Measurements from ENCODE around the gene TOX2.

The TOX2 gene

DNA sequence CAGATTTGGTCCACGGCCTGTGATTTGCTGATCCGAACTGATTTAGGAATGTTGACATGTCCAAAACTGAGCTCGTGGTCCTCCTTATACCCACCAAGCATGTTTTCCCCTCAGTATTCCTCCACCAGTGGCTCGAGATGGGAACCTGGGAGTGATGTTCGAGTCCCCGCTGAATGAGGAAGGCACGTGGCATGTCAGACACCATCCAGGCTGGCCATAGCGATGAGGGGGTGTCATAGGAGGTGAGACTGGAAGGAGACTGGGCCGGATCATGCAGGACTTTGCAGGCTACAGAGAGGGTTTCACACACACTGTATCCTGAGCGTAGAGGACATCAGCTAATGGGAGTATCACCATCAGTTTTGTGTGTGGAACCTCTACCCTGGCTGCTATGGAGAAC, 78.2 kb downstream of the TOX2 start:
- no peaks in the 10 kb centered on the region for H3K4me1 ChIP-seq
- H3K27ac ChIP-seq = no peak overlapping the region
- no peaks in the 10 kb centered on the region for H3K79me2 ChIP-seq
- no peak overlapping the region for H2AFZ ChIP-seq
- no peak overlapping the region for H3K4me2 ChIP-seq (ENCODE audit: low read length)
- no peak overlapping the region for H3K9ac ChIP-seq
- H3K9me3 ChIP-seq (ENCODE audit: control insufficient read depth, low read length) = no peaks in the 10 kb centered on the region
- H3K4me3 ChIP-seq (ENCODE audit: low read depth, low read length) = no peak overlapping the region
- TF ChIP-seq, protein P1, sequence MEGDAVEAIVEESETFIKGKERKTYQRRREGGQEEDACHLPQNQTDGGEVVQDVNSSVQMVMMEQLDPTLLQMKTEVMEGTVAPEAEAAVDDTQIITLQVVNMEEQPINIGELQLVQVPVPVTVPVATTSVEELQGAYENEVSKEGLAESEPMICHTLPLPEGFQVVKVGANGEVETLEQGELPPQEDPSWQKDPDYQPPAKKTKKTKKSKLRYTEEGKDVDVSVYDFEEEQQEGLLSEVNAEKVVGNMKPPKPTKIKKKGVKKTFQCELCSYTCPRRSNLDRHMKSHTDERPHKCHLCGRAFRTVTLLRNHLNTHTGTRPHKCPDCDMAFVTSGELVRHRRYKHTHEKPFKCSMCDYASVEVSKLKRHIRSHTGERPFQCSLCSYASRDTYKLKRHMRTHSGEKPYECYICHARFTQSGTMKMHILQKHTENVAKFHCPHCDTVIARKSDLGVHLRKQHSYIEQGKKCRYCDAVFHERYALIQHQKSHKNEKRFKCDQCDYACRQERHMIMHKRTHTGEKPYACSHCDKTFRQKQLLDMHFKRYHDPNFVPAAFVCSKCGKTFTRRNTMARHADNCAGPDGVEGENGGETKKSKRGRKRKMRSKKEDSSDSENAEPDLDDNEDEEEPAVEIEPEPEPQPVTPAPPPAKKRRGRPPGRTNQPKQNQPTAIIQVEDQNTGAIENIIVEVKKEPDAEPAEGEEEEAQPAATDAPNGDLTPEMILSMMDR (IDR thresholded peaks at IDR 0.05) = no peak
- peaks cover 4% of the 10 kb centered on the region for H3K36me3 ChIP-seq (ENCODE audit: control insufficient read depth, insufficient read depth, low read length)
- H3K27me3 ChIP-seq (ENCODE audit: control insufficient read depth, insufficient read depth, low read length) = no peaks in the 10 kb centered on the region

DNA sequence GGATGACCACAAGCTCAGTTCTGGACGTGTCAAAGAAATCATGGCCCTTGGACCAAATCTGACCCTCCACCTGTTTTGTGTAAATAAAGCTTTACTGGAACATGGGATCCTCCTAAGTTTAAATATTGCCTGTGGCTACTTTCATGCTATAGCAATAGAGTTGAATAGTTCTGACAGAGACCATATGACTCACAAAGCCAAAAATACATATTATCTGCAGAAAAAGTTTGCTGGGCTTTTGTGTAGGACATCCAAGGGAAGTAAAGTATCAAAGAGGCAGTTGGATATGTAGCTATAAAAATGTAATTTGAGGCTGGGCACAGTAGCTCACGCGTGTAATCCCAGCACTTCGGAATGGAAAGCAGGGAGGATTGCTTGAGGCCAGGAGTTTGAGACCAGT, 78.9 kb downstream of the TOX2 start:
- TF ChIP-seq, protein P1 (IDR thresholded peaks at IDR 0.05) = no peak
- H3K36me3 ChIP-seq (ENCODE audit: control insufficient read depth, insufficient read depth, low read length) = peaks cover 4% of the 10 kb centered on the region
- no peaks in the 10 kb centered on the region for H3K4me1 ChIP-seq
- H3K27me3 ChIP-seq (ENCODE audit: control insufficient read depth, insufficient read depth, low read length) = no peaks in the 10 kb centered on the region
- no peak overlapping the region for H3K27ac ChIP-seq
- H3K9me3 ChIP-seq (ENCODE audit: control insufficient read depth, low read length) = no peaks in the 10 kb centered on the region
- no peak overlapping the region for H3K4me2 ChIP-seq (ENCODE audit: low read length)
- H3K79me2 ChIP-seq = no peaks in the 10 kb centered on the region
- no peak overlapping the region for H3K4me3 ChIP-seq (ENCODE audit: low read depth, low read length)
- H2AFZ ChIP-seq = no peak overlapping the region
- H3K9ac ChIP-seq = no peak overlapping the region

DNA sequence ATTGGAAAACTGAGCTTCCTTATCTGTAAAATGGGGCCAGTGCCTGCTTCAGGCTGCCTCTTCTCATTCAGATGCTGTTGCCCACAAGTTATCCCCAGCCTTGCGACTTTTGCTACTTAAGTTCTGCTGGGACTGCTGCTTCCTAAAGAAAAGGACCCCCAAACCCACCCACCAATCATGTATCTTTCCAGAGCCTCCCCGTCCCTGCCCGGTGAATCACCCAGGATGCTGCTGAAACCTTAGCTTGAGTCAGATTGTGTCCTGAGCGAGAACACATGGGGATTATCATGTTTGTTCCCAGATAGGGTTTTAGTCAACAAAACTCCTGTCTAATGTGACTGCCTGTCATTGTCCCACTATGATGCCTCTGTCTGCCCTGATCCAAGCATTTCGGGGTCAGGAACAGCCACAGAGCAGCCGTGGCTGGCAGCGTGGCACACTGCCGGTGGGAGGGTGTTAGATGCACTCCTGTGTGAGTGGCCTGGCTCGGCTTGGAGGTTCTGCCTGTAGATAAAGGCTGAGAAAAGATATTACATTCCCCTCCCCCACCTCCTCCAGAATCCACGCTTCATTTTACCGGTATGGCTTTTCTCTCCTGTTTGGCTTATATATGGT, 79.9 kb downstream of the TOX2 start:
- TF ChIP-seq, protein P1 (IDR thresholded peaks at IDR 0.05) = no peak
- H3K4me2 ChIP-seq (ENCODE audit: low read length) = no peak overlapping the region

DNA sequence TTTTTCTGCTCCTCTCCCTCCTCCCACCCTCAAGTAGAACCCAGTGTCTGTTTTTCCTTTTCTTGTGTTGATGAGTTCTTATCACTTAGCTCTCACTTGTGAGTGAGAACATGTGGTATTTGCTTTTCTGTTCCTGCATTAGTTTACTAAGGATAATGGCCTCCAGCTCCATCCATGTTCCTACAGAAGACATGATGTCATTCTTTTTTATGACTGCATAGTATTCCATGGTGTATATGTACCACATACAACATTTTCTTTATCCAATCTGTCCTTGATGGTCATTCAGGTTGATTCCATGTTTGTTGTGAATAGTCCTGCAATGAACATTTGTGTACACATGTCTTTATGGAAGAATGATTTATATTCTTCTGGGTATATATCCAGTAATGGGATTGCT, 81.0 kb downstream of the TOX2 start:
- no peak overlapping the region for H3K27ac ChIP-seq
- H3K27me3 ChIP-seq (ENCODE audit: control insufficient read depth, insufficient read depth, low read length) = no peaks in the 10 kb centered on the region
- TF ChIP-seq, protein P1 (IDR thresholded peaks at IDR 0.05) = no peak
- H3K9me3 ChIP-seq (ENCODE audit: control insufficient read depth, low read length) = no peaks in the 10 kb centered on the region
- no peak overlapping the region for H3K4me2 ChIP-seq (ENCODE audit: low read length)
- H3K4me1 ChIP-seq = no peaks in the 10 kb centered on the region
- H3K36me3 ChIP-seq (ENCODE audit: control insufficient read depth, insufficient read depth, low read length) = no peaks in the 10 kb centered on the region
- H3K4me3 ChIP-seq (ENCODE audit: low read depth, low read length) = no peak overlapping the region
- H3K9ac ChIP-seq = no peak overlapping the region
- no peak overlapping the region for H2AFZ ChIP-seq
- no peaks in the 10 kb centered on the region for H3K79me2 ChIP-seq

More for the DNA sequence above, 79.9 kb downstream of the TOX2 start:
- Histone ChIP-seq H3K79me2 (no peaks in the 10 kb centered on the region), H3K36me3 (ENCODE audit: control insufficient read depth, insufficient read depth, low read length) (peaks cover 4% of the 10 kb centered on the region), H3K9me3 (ENCODE audit: control insufficient read depth, low read length) (no peaks in the 10 kb centered on the region), H3K27me3 (ENCODE audit: control insufficient read depth, insufficient read depth, low read length) (no peaks in the 10 kb centered on the region), H2AFZ (no peak overlapping the region), H3K9ac (no peak overlapping the region), H3K27ac (no peak overlapping the region), H3K4me1 (no peaks in the 10 kb centered on the region), H3K4me3 (ENCODE audit: low read depth, low read length) (no peak overlapping the region)

DNA sequence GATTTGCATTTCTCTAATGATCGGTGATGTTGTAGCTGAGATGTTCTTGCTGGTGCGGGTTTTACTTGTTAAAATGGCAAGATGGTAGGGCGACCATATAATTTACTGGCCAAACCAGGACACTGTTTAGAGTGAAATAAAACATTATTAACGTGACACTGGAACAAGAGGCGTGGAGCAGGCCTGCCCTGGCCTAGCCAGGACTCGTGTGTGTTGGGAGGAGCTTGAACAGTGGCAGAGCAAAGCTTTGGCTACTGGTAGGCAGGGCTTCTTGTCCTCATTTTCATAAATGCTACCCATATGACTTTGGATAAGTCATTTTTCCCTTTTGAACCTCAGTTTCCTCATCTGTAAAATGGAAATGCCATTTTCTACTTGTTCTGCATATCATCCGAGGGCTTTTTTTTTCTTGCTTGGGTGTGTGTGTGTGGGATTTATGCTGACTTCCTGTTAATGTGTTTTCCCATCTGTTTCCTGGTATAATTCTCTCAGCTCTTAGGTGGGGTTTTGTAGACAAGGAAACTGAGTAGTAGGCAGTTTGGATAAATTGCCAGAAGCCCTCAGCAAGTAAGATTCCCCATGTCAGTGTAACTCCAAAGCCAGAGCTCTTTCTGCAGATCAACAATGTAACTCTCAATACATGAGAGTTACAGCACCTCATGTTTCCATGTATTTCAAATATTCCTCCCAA, 81.7 kb downstream of the TOX2 start:
- no peaks in the 10 kb centered on the region for H3K36me3 ChIP-seq (ENCODE audit: control insufficient read depth, insufficient read depth, low read length)
- H3K79me2 ChIP-seq = no peaks in the 10 kb centered on the region
- H3K4me3 ChIP-seq (ENCODE audit: low read depth, low read length) = no peak overlapping the region
- H3K4me1 ChIP-seq = no peaks in the 10 kb centered on the region
- H3K27me3 ChIP-seq (ENCODE audit: control insufficient read depth, insufficient read depth, low read length) = no peaks in the 10 kb centered on the region
- no peak overlapping the region for H2AFZ ChIP-seq
- TF ChIP-seq, protein P1 (IDR thresholded peaks at IDR 0.05) = no peak
- no peak overlapping the region for H3K4me2 ChIP-seq (ENCODE audit: low read length)
- H3K9ac ChIP-seq = no peak overlapping the region
- no peak overlapping the region for H3K27ac ChIP-seq
- no peaks in the 10 kb centered on the region for H3K9me3 ChIP-seq (ENCODE audit: control insufficient read depth, low read length)

Data from parathyroid adenoma (tissue), 2 donors.